Endothelial cell of umbilical vein (primary cell): ENCODE results near the gene ZNF503. TPM values are rescaled to one million over a fixed set of nuclear protein-coding genes. Genes with fewer than 3 reads are reported as not detected.

Source experiments
- BruUV-seq: library from RNA; stranded (reverse); fragments of 400-500 nt; replicated peaks from 2 replicates; lab custom pipeline; 2021; lab: Mats Ljungman, UMichigan
- CTCF ChIA-PET: fragments of 300-600, 350-600 bp; sonication (Branson Sonifier 250); formaldehyde crosslinking; loops from one replicate; lab custom pipeline; 2021; ENCODE audit warnings: antibody characterized with exemption, inconsistent platforms; lab: Charles Lee
- POLR2A ChIA-PET: fragments of 300-600, 350-600 bp; sonication (Branson Sonifier 250); formaldehyde crosslinking; loops from one replicate; lab custom pipeline; 2021; ENCODE audit warnings: antibody characterized with exemption, inconsistent platforms; lab: Charles Lee
- DNase-seq: peaks from one replicate; pipeline ENCODE4 v3.0.0-alpha.2; 2011; ENCODE audit warnings: low read depth, low spot score
- FAIRE-seq: peaks from 2 replicates; lab custom pipeline; 2011; peaks lifted over from hg19 to GRCh38; lab: Jason Lieb, UNC
- H2AFZ ChIP-seq: 2 replicates; pipeline ENCODE4 v1.6.0; 2012; ENCODE audit warnings: low read depth, low read length, control low read depth, inconsistent platforms
- H3K27ac ChIP-seq: 2 replicates; pipeline ENCODE4 v1.5.1; 2011; ENCODE audit warnings: low read depth, mild to moderate bottlenecking, control low read depth, low read length, moderate library complexity; ENCODE audit not compliant: insufficient read depth
- H3K27me3 ChIP-seq, 2 experiments: 2 replicates each; pipeline versions ENCODE4 v1.6.0 to v1.6.1; 2011; ENCODE audit warnings: low read length in 2 of 2, mixed read lengths in 1 of 2; ENCODE audit not compliant: control insufficient read depth in 2 of 2, insufficient read depth in 2 of 2
- H3K36me3 ChIP-seq, 2 experiments: 2 replicates in 1 of 2; 3 replicates in 1 of 2; pipeline ENCODE4 v1.5.1; 2011; ENCODE audit warnings: low read length in 2 of 2, mild to moderate bottlenecking in 1 of 2, moderate library complexity in 1 of 2; ENCODE audit not compliant: control insufficient read depth in 2 of 2, insufficient read depth in 2 of 2; ENCODE audit errors: extremely low read depth in 1 of 2
- H3K4me1 ChIP-seq: 3 replicates; pipeline ENCODE4 v1.5.1; 2011; ENCODE audit warnings: mild to moderate bottlenecking, low read length; ENCODE audit not compliant: control insufficient read depth, insufficient read depth; ENCODE audit errors: extremely low read depth
- H3K4me2 ChIP-seq: 2 replicates; pipeline ENCODE4 v1.6.1; 2011; ENCODE audit warnings: low read length, control low read depth, mixed read lengths; ENCODE audit not compliant: insufficient read depth
- H3K4me3 ChIP-seq, 3 experiments: fragments of 200-600 bp in 1 of 3; sonication (generic), shearing (Covaris generic) in 1 of 3; replicated peaks in 1 of 3; 2 replicates each; pipeline ENCODE4 v1.5.1; 2011 to 2016; ENCODE audit warnings: control low read depth in 3 of 3, low read length in 3 of 3, mild to moderate bottlenecking in 2 of 3, inconsistent platforms in 1 of 3, low read depth in 1 of 3, moderate library complexity in 1 of 3; ENCODE audit not compliant: insufficient read depth in 1 of 3
- H3K79me2 ChIP-seq: 2 replicates; pipeline ENCODE4 v1.6.0; 2012; ENCODE audit warnings: low read length, inconsistent platforms; ENCODE audit not compliant: control insufficient read depth, insufficient read depth
- H3K9ac ChIP-seq: replicated peaks from 2 replicates; pipeline ENCODE3; 2011; ENCODE audit warnings: low read length, control low read depth; ENCODE audit not compliant: insufficient read depth; ENCODE audit errors: extremely low read depth
- H3K9me1 ChIP-seq: replicated peaks from 3 replicates; pipeline ENCODE4 v1.6.0; 2011; ENCODE audit warnings: mild to moderate bottlenecking, low read length; ENCODE audit not compliant: control insufficient read depth, insufficient read depth; ENCODE audit errors: extremely low read depth
- H3K9me3 ChIP-seq: replicated peaks from 2 replicates; pipeline ENCODE4 v1.5.1; 2012; ENCODE audit warnings: low read length, inconsistent platforms; ENCODE audit not compliant: control insufficient read depth, insufficient read depth
- H4K20me1 ChIP-seq: replicated peaks from 2 replicates; pipeline ENCODE3; 2011; ENCODE audit warnings: mild to moderate bottlenecking, low read length; ENCODE audit not compliant: control insufficient read depth, insufficient read depth; ENCODE audit errors: extremely low read depth
- EZH2 ChIP-seq: IDR thresholded peaks from 2 replicates; pipeline ENCODE4 v1.6.1; 2012; ENCODE audit warnings: borderline replicate concordance, low read depth, mild to moderate bottlenecking, moderate library complexity, low read length, inconsistent platforms; ENCODE audit not compliant: severe bottlenecking
- FOS ChIP-seq: IDR thresholded peaks from 2 replicates; pipeline ENCODE4 v1.6.1; 2011; ENCODE audit warnings: mild to moderate bottlenecking, low read length, moderate library complexity, borderline replicate concordance; ENCODE audit not compliant: insufficient read depth
- GATA2 ChIP-seq: IDR thresholded peaks from 2 replicates; pipeline ENCODE4 v1.7.0; 2011; ENCODE audit warnings: low read depth, mild to moderate bottlenecking, moderate library complexity, mixed read lengths, low read length; ENCODE audit not compliant: insufficient read length, insufficient read depth
- JUN ChIP-seq: IDR thresholded peaks from 2 replicates; pipeline ENCODE4 v1.6.1; 2011; ENCODE audit warnings: borderline replicate concordance, low read depth; ENCODE audit not compliant: insufficient read length, insufficient read depth
- MYC ChIP-seq: IDR thresholded peaks from one replicate; pipeline ENCODE4 v1.6.1; 2011; ENCODE audit warnings: mild to moderate bottlenecking, low read depth, low read length
- POLR2A ChIP-seq: IDR thresholded peaks from 2 replicates; pipeline ENCODE4 v1.6.1; 2012; ENCODE audit warnings: low read depth, mild to moderate bottlenecking, control low read depth, low read length
- POLR2AphosphoS5 ChIP-seq: IDR thresholded peaks from 2 replicates; pipeline ENCODE4 v1.6.1; 2012; ENCODE audit warnings: low read depth, mild to moderate bottlenecking, control low read depth, low read length, moderate library complexity; ENCODE audit not compliant: insufficient read depth
- dilution Hi-C: fragments of 300-500 bp; cut with MboI; formaldehyde crosslinking; loops from one replicate; pipeline ENCODE4 v1.15.0; 2019; ENCODE audit warnings: low sequenced_read_pairs; ENCODE audit not compliant: extremely low pct_ligation_motif_present
- intact Hi-C: fragments of 100-400 bp; cut with micrococcal nuclease; formaldehyde crosslinking; loops from one replicate; pipeline ENCODE4 v1.10.0; 2022
- polyA plus RNA-seq, 4 experiments: library from polyadenylated mRNA; depleted of rRNA in 3 of 4; stranded (reverse) in 3 of 4; unstranded in 1 of 4; fragments of >200 nt; gene quantifications; 2 replicates each; pipeline versions ENCODE4 v1.2.1 to v1.2.3, GENCODE V29; 2011 to 2012; ENCODE audit warnings: missing spikeins in 1 of 4
- total RNA-seq: library from RNA; stranded (reverse); gene quantifications from 2 replicates; pipeline ENCODE4 v1.2.3, GENCODE V29; 2021
- TF ChIP-seq, protein P1 (sequence below): IDR thresholded peaks from 2 replicates; pipeline ENCODE4 v1.6.1; 2011; ENCODE audit not compliant: insufficient read depth, insufficient read length
- TF ChIP-seq, protein P2 (sequence below), 2 donors: IDR thresholded peaks; 1 replicate in 1 of 2; 2 replicates in 1 of 2; pipeline ENCODE4 v1.5.1; 2011; ENCODE audit warnings: low read length in 2 of 2, mild to moderate bottlenecking in 2 of 2, moderate library complexity in 2 of 2, control low read depth in 1 of 2, inconsistent platforms in 1 of 2, low read depth in 1 of 2; ENCODE audit not compliant: insufficient read depth in 1 of 2; ENCODE audit errors: extremely low read depth in 1 of 2

The ZNF503 gene
- total and polyA plus RNA-seq, 2 donors (not counting 3 experiments of a cell fraction or from before 2014, with no cell fraction given) = 0.58 to 2.2 TPM

DNA sequence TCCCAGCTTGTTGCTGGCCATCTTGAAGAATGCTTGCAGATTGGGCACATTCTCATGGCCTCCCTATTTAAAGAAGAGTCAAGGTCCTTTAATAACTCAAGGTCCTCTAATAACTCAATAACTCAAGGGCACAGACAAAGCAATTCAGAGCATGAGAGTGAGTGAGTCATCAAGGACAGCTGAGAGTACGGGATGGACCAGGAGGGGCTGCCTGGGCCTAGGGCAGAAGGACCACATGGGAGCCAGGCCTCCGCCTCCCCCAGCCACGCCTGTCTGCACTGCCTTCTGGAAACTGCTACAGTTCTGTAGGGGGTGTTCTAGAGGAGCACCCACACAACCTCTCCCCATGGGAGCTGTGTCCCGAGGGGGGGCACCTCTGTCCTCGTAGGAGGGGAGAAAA, 48.9 kb downstream of the ZNF503 start:
- TF ChIP-seq GATA2 = no peak
- no peak for TF ChIP-seq POLR2AphosphoS5
- no peak for TF ChIP-seq FOS
- TF ChIP-seq POLR2A = no peak
- TF ChIP-seq, protein P1, sequence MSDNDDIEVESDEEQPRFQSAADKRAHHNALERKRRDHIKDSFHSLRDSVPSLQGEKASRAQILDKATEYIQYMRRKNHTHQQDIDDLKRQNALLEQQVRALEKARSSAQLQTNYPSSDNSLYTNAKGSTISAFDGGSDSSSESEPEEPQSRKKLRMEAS = no peak
- no peak for TF ChIP-seq MYC
- TF ChIP-seq EZH2 = no peak
- TF ChIP-seq, protein P2, sequence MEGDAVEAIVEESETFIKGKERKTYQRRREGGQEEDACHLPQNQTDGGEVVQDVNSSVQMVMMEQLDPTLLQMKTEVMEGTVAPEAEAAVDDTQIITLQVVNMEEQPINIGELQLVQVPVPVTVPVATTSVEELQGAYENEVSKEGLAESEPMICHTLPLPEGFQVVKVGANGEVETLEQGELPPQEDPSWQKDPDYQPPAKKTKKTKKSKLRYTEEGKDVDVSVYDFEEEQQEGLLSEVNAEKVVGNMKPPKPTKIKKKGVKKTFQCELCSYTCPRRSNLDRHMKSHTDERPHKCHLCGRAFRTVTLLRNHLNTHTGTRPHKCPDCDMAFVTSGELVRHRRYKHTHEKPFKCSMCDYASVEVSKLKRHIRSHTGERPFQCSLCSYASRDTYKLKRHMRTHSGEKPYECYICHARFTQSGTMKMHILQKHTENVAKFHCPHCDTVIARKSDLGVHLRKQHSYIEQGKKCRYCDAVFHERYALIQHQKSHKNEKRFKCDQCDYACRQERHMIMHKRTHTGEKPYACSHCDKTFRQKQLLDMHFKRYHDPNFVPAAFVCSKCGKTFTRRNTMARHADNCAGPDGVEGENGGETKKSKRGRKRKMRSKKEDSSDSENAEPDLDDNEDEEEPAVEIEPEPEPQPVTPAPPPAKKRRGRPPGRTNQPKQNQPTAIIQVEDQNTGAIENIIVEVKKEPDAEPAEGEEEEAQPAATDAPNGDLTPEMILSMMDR (IDR thresholded peaks at IDR 0.05; ENCODE audit: extremely low read depth in 1 of 2, insufficient read depth in 1 of 2, low read depth in 1 of 2, low read length in 2 of 2) = no peak
- TF ChIP-seq JUN = no peak
- dilution Hi-C loops (no loop called here), intact Hi-C loops (no loop called here)
- Histone ChIP-seq H3K27me3 (no peaks in the 10 kb centered on the region), H3K4me2 (no peak overlapping the region), H3K4me3 (no peak overlapping the region), H3K79me2 (no peaks in the 10 kb centered on the region), H4K20me1 (no peaks in the 10 kb centered on the region), H2AFZ (no peak overlapping the region), H3K9me1 (no peaks in the 10 kb centered on the region), H3K9ac (no peak overlapping the region), H3K27ac (no peak overlapping the region), H3K9me3 (no peaks in the 10 kb centered on the region), H3K36me3 (no peaks in the 10 kb centered on the region), H3K4me1 (no peaks in the 10 kb centered on the region)
- POLR2A ChIA-PET = no interaction called here
- no TSS peak for BruUV-seq
- DNase-seq = no peak
- no peak for FAIRE-seq
- CTCF ChIA-PET = no interaction called here
